Measurements from ENCODE around the gene TNC. TPM values are rescaled to one million over a fixed set of nuclear protein-coding genes. Genes with fewer than 3 reads are reported as not detected.

Gene TNC
- total RNA-seq, 4 donors from 2014 or later = 18.5 to 27.0 (median 22.7) TPM

DNA sequence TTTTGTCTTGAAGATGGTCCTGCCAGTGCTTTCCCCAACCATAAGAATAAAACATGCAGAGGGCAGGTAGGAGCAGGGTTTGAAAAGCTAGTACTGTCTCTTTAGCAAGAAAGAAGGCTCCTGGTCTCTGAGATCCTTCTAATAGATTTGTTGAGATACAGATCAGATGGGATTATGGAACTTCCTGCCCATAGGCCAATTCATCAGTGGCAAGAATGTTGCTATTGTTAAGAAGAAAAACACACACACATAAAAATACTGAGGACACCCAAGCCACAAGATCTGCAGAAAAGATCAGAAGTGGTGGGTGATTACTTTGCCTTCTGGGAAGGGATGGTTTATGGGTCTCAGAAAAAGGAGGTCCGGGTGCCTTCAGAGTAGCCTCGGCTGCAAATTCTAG lies 59.8 kb downstream of the TNC start:
- Histone ChIP-seq H3K27ac (no peak overlapping the region), H3K27me3 (peaks cover 4% of the 10 kb centered on the region), H3K9me3 (no peaks in the 10 kb centered on the region), H3K4me3 (no peak overlapping the region), H3K36me3 (no peaks in the 10 kb centered on the region), H3K4me1 (peaks cover 6% of the 10 kb centered on the region)
- DNase-seq (ENCODE audit: low spot score in 2 of 2) = no peak
- TF ChIP-seq EP300 (IDR thresholded peaks at IDR 0.05) (no peak), POLR2A (IDR thresholded peaks at IDR 0.05) (no peak), POLR2AphosphoS5 (IDR thresholded peaks at IDR 0.05) (no peak), CTCF (IDR thresholded peaks at IDR 0.05) (no peak)
- 90% methylated on average over 2 of the region's 2 CpGs for WGBS

DNA sequence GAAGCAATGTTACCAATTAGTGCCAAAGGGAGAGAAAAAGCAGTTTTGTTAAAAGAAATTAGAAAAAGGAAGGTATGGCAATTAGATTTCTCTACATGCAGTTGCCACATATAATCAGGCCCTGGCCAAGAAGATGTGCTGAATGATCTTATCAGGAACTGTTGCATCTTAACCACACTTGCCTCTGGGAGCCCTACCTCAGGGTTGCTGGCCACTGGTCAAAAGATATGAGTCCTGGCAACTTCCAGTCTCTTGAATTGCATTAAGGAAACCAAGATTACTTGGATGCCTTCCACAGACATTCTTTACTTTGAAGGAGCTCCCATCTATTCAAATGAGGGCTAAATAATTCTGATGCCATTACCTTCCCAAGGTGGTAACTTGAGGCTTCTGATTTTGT lies 60.4 kb downstream of the TNC start:
- Histone ChIP-seq H3K4me3 (no peak overlapping the region), H3K4me1 (peaks cover 6% of the 10 kb centered on the region), H3K9me3 (no peaks in the 10 kb centered on the region), H3K27me3 (peaks cover 4% of the 10 kb centered on the region), H3K36me3 (no peaks in the 10 kb centered on the region), H3K27ac (no peak overlapping the region)
- no peak for DNase-seq (ENCODE audit: low spot score in 2 of 2)
- TF ChIP-seq EP300 (IDR thresholded peaks at IDR 0.05) (no peak), POLR2A (IDR thresholded peaks at IDR 0.05) (no peak), POLR2AphosphoS5 (IDR thresholded peaks at IDR 0.05) (no peak), CTCF (IDR thresholded peaks at IDR 0.05) (no peak)

GRCh38 chr9:115050002-115050490 lies 67.9 kb downstream of the TNC start:
- H3K4me3 ChIP-seq = no peak overlapping the region
- no peaks in the 10 kb centered on the region for H3K9me3 ChIP-seq
- TF ChIP-seq CTCF (IDR thresholded peaks at IDR 0.05) (no peak), POLR2AphosphoS5 (IDR thresholded peaks at IDR 0.05) (no peak), POLR2A (IDR thresholded peaks at IDR 0.05) (no peak), EP300 (IDR thresholded peaks at IDR 0.05) (no peak)
- no peaks in the 10 kb centered on the region for H3K4me1 ChIP-seq
- H3K36me3 ChIP-seq = no peaks in the 10 kb centered on the region
- H3K27me3 ChIP-seq = no peaks in the 10 kb centered on the region
- no peak overlapping the region for H3K27ac ChIP-seq
- DNase-seq (ENCODE audit: low spot score in 2 of 2) = no peak
- 87% methylated on average over 5 of the region's 5 CpGs for WGBS

DNA sequence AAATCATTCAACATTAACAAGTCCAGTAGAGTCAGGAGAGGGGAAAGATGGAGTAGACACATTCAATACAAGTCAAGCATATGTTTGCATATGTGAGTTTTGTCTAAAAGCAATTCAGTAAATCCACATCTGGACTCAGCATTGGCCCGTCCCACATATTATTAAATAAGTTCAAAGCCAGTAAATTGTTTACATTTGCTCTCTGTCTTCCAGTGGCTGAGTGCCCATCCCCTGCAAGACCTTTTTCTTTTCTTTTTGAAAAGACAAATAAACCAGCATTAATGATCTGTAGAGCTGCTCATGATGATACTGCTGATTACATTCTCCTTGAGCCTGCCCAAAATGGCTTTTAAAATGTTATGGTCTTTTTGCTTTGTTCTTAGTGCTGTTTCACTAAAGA lies 71.1 kb downstream of the TNC start:
- Histone ChIP-seq H3K27ac (no peak overlapping the region), H3K36me3 (no peaks in the 10 kb centered on the region), H3K4me3 (no peak overlapping the region), H3K27me3 (peaks cover 5% of the 10 kb centered on the region), H3K4me1 (no peaks in the 10 kb centered on the region), H3K9me3 (no peaks in the 10 kb centered on the region)
- no peak for TF ChIP-seq CTCF (IDR thresholded peaks at IDR 0.05)
- TF ChIP-seq EP300 (IDR thresholded peaks at IDR 0.05) = no peak
- TF ChIP-seq POLR2AphosphoS5 (IDR thresholded peaks at IDR 0.05) = no peak
- no peak for TF ChIP-seq POLR2A (IDR thresholded peaks at IDR 0.05)
- no peak for DNase-seq (ENCODE audit: low spot score in 2 of 2)
- 94% methylated on average over 1 of the region's 1 CpG for WGBS

DNA sequence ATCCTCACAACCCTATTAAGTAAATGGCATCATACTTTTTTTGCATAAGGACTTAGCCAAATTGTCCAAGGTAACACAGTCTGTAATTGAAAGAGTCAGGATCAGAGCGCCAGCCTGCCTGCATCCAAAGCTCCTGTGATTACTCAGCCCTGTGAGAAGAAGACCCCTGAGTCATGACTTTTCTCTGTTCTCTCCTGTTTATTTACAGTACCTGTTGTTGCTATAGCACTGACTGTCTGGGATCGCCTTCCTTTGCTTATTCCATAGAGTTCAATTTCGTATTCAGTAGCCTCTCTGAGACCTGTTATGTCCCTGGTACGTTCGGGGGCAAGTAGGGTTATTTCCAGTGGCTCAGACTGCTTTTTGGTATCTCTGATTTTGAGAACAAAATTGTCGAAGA lies 71.8 kb downstream of the TNC start:
- TF ChIP-seq POLR2A (IDR thresholded peaks at IDR 0.05) = no peak
- no peak for TF ChIP-seq CTCF (IDR thresholded peaks at IDR 0.05)
- TF ChIP-seq POLR2AphosphoS5 (IDR thresholded peaks at IDR 0.05) = no peak
- TF ChIP-seq EP300 (IDR thresholded peaks at IDR 0.05) = no peak
- DNase-seq (ENCODE audit: low spot score in 2 of 2) = no peak
- H3K9me3 ChIP-seq = no peaks in the 10 kb centered on the region
- peaks cover 5% of the 10 kb centered on the region for H3K27me3 ChIP-seq
- no peaks in the 10 kb centered on the region for H3K4me1 ChIP-seq
- no peaks in the 10 kb centered on the region for H3K36me3 ChIP-seq
- no peak overlapping the region for H3K27ac ChIP-seq
- H3K4me3 ChIP-seq = no peak overlapping the region
- 95% methylated on average over 6 of the region's 6 CpGs for WGBS

Measured in suprapubic skin (tissue), 4 donors.